HG03159 (cell line): ENCODE data around the gene WDR88.
"Not testable (repeated sequence)": the region's sequence is repeated elsewhere in the genome, so short reads cannot be mapped to it uniquely, and the experiment has no call there.

Source experiments
- ATAC-seq: cut with Tn5 transposase; IDR thresholded peaks from one replicate; pipeline ENCODE4 v1.9.1; 2021; ENCODE audit warnings: mild to moderate bottlenecking, moderate library complexity; ENCODE audit not compliant: unreplicated experiment

Gene WDR88

GRCh38 chr19:33208904-33209849 is 77.3 kb downstream of the WDR88 start:
- ATAC-seq: no peak

GRCh38 chr19:33209850-33210230 is 77.9 kb downstream of the WDR88 start:
- ATAC-seq: not testable (repeated sequence)

GRCh38 chr19:33210266-33210940 is 78.5 kb downstream of the WDR88 start:
- no peak for ATAC-seq

GRCh38 chr19:33211794-33212435 is 80.0 kb downstream of the WDR88 start:
- ATAC-seq: no peak

GRCh38 chr19:33212436-33213172 is 80.7 kb downstream of the WDR88 start:
- ATAC-seq: no peak

- ATAC-seq: no peak
These were observed 82.7 kb downstream of the WDR88 start for GRCh38 chr19:33214596-33214995.

- ATAC-seq: no peak
These were observed 83.7 kb downstream of the WDR88 start for GRCh38 chr19:33215438-33216197.

- ATAC-seq: no peak
These were observed 84.4 kb downstream of the WDR88 start for GRCh38 chr19:33216198-33216830.

GRCh38 chr19:33217881-33218280 is 86.0 kb downstream of the WDR88 start:
- ATAC-seq: no peak

- ATAC-seq: no peak
These were observed 87.4 kb downstream of the WDR88 start for GRCh38 chr19:33219261-33219815.

GRCh38 chr19:33220115-33220514 is 88.2 kb downstream of the WDR88 start:
- no peak for ATAC-seq

- ATAC-seq: no peak
These were observed 88.8 kb downstream of the WDR88 start for GRCh38 chr19:33220735-33221134.

GRCh38 chr19:33221638-33222037 is 89.7 kb downstream of the WDR88 start:
- no peak for ATAC-seq

- not testable (repeated sequence) for ATAC-seq
These were observed 90.3 kb downstream of the WDR88 start for GRCh38 chr19:33222255-33222654.

- no peak for ATAC-seq
These were observed 93.0 kb downstream of the WDR88 start for GRCh38 chr19:33224694-33225457.
